Amniotic epithelial cell (primary cell): ENCODE measurements around the gene PCSK9.
"Not testable (repeated sequence)": the region's sequence is repeated elsewhere in the genome, so short reads cannot be mapped to it uniquely, and the experiment has no call there.

Source experiments
- DNase-seq: peaks from one replicate; pipeline ENCODE4 v3.0.0-alpha.2; 2010; ENCODE audit warnings: low read depth

The PCSK9 gene

DNA sequence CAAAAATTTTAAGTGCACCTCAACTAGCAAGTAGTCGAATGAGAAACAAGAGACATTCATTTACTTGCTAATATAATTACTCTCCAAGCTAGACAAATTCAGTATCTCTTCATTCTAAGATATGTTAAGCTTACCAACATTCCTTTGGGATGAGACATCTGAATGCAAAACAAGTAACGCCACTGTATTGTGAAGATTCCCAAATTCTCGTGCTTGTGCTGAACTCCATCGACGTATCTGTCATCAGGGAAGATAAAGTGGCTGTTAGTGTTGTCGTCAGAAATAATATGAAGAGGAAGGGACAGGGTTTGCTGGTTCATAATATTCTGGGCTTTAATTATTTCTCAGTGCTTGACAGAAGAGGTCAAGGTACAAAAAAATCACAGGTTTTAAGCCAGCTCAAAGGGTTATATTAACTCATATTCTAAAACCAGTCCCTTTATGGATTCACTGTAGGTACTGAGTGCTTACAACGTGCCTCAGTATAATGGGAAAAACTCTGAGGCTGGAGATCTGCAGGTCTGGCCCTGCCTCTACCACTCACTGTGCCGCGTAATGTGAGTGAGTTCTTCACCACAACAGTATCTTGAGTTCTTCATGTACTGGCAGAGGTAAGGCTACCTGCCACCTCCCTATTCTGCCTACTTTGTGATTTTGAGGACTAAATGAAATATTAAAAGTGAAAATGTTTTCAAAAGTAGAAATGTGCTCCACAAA is 42.0 kb downstream of the PCSK9 start:
- peak; percentile 85 for DNase-seq

DNA sequence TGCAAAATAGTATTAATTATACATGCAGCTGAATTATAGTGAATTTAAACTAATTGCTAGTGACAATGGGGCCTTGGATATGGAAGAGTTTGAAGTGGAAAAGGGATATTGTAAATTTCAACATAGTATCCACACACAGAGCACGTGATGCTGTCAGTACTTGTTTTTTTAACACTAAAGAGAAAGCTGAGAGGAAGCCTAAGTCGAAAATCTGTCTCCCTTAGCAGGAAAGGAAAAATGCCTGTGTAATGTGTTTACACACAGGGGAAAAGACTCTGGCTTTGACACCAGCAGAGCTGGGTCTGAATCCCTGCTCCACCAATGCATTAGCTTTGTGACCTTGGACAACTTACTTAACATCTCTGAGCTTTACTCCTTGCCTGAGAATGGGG is 42.6 kb downstream of the PCSK9 start:
- no peak for DNase-seq

- no peak for DNase-seq
Measured at GRCh38 chr1:55084257-55084656, 44.9 kb downstream of the PCSK9 start.

- DNase-seq: no peak
Measured at GRCh38 chr1:55087439-55087838, 48.1 kb downstream of the PCSK9 start.

- no peak for DNase-seq
Measured at GRCh38 chr1:55088413-55088812, 49.1 kb downstream of the PCSK9 start.

DNA sequence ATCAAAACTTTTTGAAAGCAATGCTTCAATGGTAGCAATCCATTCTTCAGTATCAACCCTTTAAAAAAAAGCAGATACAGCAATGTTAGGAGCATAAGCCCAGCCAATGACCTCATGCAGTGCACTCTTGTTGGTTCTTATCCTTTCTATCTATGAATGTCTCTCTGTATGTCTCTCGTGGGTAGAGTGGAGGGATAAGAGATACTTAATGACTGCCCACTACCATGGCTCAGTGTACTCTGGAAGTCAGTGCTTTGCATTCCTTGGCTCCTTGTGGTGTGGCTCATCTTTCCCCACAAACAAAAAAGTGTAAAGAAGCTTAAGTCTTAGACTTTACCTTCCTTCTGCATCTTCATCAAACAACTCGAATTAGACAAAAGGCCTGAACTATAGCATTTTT is 50.3 kb downstream of the PCSK9 start:
- peak; percentile 72 for DNase-seq

DNA sequence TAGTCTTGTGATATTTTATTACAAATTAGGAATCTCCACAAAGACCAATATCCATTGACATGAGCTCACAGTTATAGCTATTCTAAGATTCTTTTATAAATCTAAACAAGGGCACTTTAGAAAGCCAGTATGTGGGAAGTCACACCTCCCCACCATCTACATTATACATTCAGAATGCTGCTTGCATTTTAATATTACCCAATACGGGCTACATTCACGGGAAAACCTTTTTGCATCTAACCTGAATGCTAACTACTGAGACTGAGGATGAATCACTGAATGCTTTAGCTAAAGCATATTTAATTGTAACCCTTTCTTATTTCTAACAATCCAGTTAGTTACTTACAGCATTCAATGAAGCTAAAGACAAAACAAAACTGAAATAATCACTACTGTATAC is 53.1 kb downstream of the PCSK9 start:
- DNase-seq: no peak

GRCh38 chr1:55095095-55095494 is 55.7 kb downstream of the PCSK9 start:
- no peak for DNase-seq

GRCh38 chr1:55103891-55104290 is 64.5 kb downstream of the PCSK9 start:
- DNase-seq: no peak

DNA sequence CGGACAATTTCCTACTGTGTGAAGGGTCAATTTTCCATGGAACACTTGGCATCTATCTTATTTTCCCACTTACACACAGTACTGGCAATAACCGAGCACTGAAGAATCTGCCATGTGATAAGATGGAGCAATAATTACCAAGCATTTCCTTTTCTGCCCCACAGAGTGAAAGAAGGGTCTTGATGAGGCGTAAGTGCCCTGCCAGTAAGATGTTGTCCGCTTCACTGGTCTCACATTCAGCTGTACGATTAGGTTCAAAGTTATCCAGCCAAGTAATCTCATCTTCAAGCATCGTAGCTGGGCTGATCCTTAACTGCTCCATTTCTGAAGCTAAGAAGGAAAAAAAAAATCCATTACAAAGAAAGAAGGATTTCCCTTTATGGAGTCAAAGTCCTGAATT is 67.8 kb downstream of the PCSK9 start:
- no peak for DNase-seq

- not testable (repeated sequence) for DNase-seq
Measured at GRCh38 chr1:55109005-55109404, 69.7 kb downstream of the PCSK9 start.
